PC-3 (cell line): Measurements from ENCODE around the gene KCNC1.

Experiments
- EZH2 ChIP-seq: fragments of 300-600 bp; sonication (generic); IDR thresholded peaks from one replicate; pipeline ENCODE4 v1.6.1; 2017; ENCODE audit warnings: antibody characterized with exemption, mild to moderate bottlenecking, low read length; ENCODE audit not compliant: unreplicated experiment
- TF ChIP-seq, protein P1 (sequence below): fragments of 300-600 bp; sonication (generic); conservative IDR thresholded peaks from 2 replicates; pipeline ENCODE4 v1.5.1; 2017; ENCODE audit warnings: antibody characterized with exemption, low read depth, mild to moderate bottlenecking, low read length

GRCh38 chr11:17750801-17751165, 16.2 kb downstream of the KCNC1 start:
- no peak for TF ChIP-seq EZH2
- TF ChIP-seq, protein P1, sequence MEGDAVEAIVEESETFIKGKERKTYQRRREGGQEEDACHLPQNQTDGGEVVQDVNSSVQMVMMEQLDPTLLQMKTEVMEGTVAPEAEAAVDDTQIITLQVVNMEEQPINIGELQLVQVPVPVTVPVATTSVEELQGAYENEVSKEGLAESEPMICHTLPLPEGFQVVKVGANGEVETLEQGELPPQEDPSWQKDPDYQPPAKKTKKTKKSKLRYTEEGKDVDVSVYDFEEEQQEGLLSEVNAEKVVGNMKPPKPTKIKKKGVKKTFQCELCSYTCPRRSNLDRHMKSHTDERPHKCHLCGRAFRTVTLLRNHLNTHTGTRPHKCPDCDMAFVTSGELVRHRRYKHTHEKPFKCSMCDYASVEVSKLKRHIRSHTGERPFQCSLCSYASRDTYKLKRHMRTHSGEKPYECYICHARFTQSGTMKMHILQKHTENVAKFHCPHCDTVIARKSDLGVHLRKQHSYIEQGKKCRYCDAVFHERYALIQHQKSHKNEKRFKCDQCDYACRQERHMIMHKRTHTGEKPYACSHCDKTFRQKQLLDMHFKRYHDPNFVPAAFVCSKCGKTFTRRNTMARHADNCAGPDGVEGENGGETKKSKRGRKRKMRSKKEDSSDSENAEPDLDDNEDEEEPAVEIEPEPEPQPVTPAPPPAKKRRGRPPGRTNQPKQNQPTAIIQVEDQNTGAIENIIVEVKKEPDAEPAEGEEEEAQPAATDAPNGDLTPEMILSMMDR: no peak
